Liver (tissue), 9 donors: ENCODE results near the gene FRAS1. TPM values are rescaled to one million over a fixed set of nuclear protein-coding genes. Genes with fewer than 3 reads are reported as not detected.

Experiments used
- DNase-seq: peaks from one replicate; pipeline ENCODE4 v3.0.0-alpha.2; 2017; ENCODE audit warnings: low spot score
- H3K27ac ChIP-seq, 2 donors: one replicate each; pipeline ENCODE4 v1.7.0; 2013; ENCODE audit warnings: inconsistent platforms in 2 of 2, low read length in 2 of 2, control low read depth in 1 of 2, low read depth in 1 of 2, mild to moderate bottlenecking in 1 of 2
- H3K27me3 ChIP-seq, 4 donors: one replicate each; pipeline versions ENCODE4 v1.6.1 to v1.7.0; 2013; ENCODE audit warnings: low read length in 3 of 4, inconsistent platforms in 1 of 4, mild to moderate bottlenecking in 1 of 4, moderate library complexity in 1 of 4; ENCODE audit not compliant: control insufficient read depth in 4 of 4, insufficient read depth in 4 of 4
- H3K36me3 ChIP-seq, 4 donors: one replicate each; pipeline versions ENCODE4 v1.6.1 to v1.7.0; 2013; ENCODE audit warnings: low read length in 3 of 4, mild to moderate bottlenecking in 3 of 4, low read depth in 1 of 4, moderate library complexity in 1 of 4; ENCODE audit not compliant: control insufficient read depth in 4 of 4, insufficient read depth in 3 of 4
- H3K4me1 ChIP-seq, 4 donors: one replicate each; pipeline versions ENCODE4 v1.6.1 to v1.7.0; 2013; ENCODE audit warnings: low read length in 3 of 4, mild to moderate bottlenecking in 3 of 4, moderate library complexity in 1 of 4; ENCODE audit not compliant: control insufficient read depth in 4 of 4, insufficient read depth in 4 of 4
- H3K4me3 ChIP-seq, 3 donors: one replicate each; pipeline versions ENCODE4 v1.6.1 to v1.7.0; 2013; ENCODE audit warnings: low read length in 3 of 3, control low read depth in 1 of 3, low read depth in 1 of 3, mild to moderate bottlenecking in 1 of 3
- H3K9ac ChIP-seq, 2 donors: one replicate each; pipeline ENCODE4 v1.7.0; 2013; ENCODE audit warnings: low read length in 2 of 2, mild to moderate bottlenecking in 2 of 2, moderate library complexity in 2 of 2, control low read depth in 1 of 2, low read depth in 1 of 2
- H3K9me3 ChIP-seq, 4 donors: one replicate each; pipeline versions ENCODE4 v1.6.1 to v1.7.0; 2013; ENCODE audit warnings: low read length in 3 of 4; ENCODE audit not compliant: control insufficient read depth in 4 of 4
- EGR1 ChIP-seq, 2 donors: IDR thresholded peaks; 2 replicates each; pipeline ENCODE4 v1.6.1; 2016 to 2018; ENCODE audit warnings: antibody characterized with exemption in 2 of 2, low read depth in 2 of 2
- FOXA2 ChIP-seq: IDR thresholded peaks from 2 replicates; pipeline ENCODE4 v1.6.1; 2016; ENCODE audit warnings: antibody characterized with exemption
- HNF4A ChIP-seq, 2 donors: conservative IDR thresholded peaks; 2 replicates each; pipeline ENCODE4 v1.6.1; 2016; ENCODE audit warnings: antibody characterized with exemption in 2 of 2, mild to moderate bottlenecking in 2 of 2
- JUND ChIP-seq, 2 donors: IDR thresholded peaks; 2 replicates each; pipeline ENCODE4 v1.6.1; 2016; ENCODE audit warnings: antibody characterized with exemption in 2 of 2
- NR2F2 ChIP-seq: IDR thresholded peaks from 2 replicates; pipeline ENCODE4 v1.6.1; 2016; ENCODE audit warnings: antibody characterized with exemption
- RAD21 ChIP-seq, 2 donors: IDR thresholded peaks; 2 replicates each; pipeline ENCODE4 v1.6.1; 2016; ENCODE audit warnings: antibody characterized with exemption in 2 of 2, mild to moderate bottlenecking in 2 of 2
- RXRA ChIP-seq, 2 donors: IDR thresholded peaks; 2 replicates each; pipeline ENCODE4 v1.6.1; 2017 to 2018; ENCODE audit warnings: antibody characterized with exemption in 2 of 2, mild to moderate bottlenecking in 1 of 2
- TAF1 ChIP-seq: conservative IDR thresholded peaks from 2 replicates; pipeline ENCODE4 v1.6.1; 2016; ENCODE audit warnings: antibody characterized with exemption, mild to moderate bottlenecking
- YY1 ChIP-seq: IDR thresholded peaks from 2 replicates; pipeline ENCODE4 v1.6.1; 2016; ENCODE audit warnings: antibody characterized with exemption, mild to moderate bottlenecking
- WGBS: extraction: QIAGEN DNeasy Blood & Tissue Kit; methylation state at CpG from one replicate; pipeline ENCODE4 v1.1.7; 2013; 5-methylcytosine and 5-hydroxymethylcytosine counted together
- polyA plus RNA-seq, 2 donors: library from polyadenylated mRNA; stranded (reverse) in 1 of 2; unstranded in 1 of 2; fragments of 200-250 nt in 1 of 2; fragments of >200 nt in 1 of 2; fragmentation: Nextera tagmentation in 1 of 2; extraction: Ambion mirVana in 1 of 2; gene quantifications; one replicate each; pipeline versions ENCODE4 v1.2.1 to v1.2.3, GENCODE V29; 2013 to 2015
- total RNA-seq, 2 donors: library from RNA; depleted of rRNA; stranded (reverse); fragments of >200 nt; gene quantifications; one replicate each; pipeline ENCODE4 v1.2.3, GENCODE V29; 2014
- TF ChIP-seq, protein P1 (sequence below): IDR thresholded peaks from 2 replicates; pipeline ENCODE4 v1.6.1; 2016; ENCODE audit warnings: antibody characterized with exemption, mild to moderate bottlenecking
- TF ChIP-seq, protein P2 (sequence below): IDR thresholded peaks from 2 replicates; pipeline ENCODE4 v1.6.1; 2016; ENCODE audit warnings: antibody characterized with exemption
- TF ChIP-seq, protein P3 (sequence below): IDR thresholded peaks from 2 replicates; pipeline ENCODE4 v1.6.1; 2016; ENCODE audit warnings: antibody characterized with exemption
- TF ChIP-seq, protein P4 (sequence below): fragments of 150-350 bp; IDR thresholded peaks from 2 replicates; pipeline ENCODE4 v1.5.1; 2017; ENCODE audit warnings: improper control_type of control experiment, low read depth, low read length; ENCODE audit not compliant: missing input control
- donor health status: healthy.
- donor health status: healthy.
- donor health status: healthy.
- donor health status: healthy.
- donor health status: healthy.

FRAS1 gene
- total and polyA plus RNA-seq, 4 donors: 0.08 to 6.0 (median 1.1) TPM

DNA sequence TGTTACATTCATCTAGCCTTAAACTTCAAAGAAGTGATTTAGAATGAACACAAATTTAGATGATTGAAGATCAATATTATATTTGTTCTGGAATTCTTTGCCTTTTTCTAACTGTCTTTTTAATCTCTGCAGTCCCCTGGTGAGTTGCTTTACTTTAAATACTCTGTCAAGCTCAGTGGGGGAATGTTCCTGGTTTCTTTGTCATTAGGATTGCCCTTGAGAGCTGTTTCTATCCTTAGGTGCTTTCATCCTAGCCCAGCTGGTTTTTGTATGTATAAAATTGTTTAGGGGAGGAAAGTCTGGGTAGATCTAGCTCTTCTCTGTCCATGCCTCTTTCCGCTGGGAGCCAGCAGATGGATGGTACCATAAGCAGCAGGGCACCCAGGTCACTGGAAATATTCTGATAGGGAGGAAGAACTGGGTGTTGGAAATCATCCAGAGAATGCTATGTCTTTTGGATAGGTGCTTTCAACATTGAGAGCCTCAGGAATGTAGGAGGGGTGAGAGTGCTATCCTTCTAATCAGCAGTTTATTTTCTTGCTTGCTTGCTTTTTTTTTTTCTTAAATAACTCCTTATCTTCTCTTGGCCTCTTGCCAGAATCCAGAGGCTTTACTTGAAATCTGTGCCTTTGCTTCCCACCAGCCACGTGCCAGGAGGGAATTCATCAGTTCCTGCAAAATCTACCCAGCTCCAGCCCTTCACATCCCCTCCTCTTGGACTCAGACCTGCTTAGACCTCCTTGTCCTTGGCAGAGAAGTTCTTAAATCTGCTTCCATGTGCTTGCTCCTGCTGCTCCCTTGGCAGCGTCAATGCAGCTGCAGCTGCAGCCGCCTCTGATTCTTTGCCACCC, 279.2 kb downstream of the FRAS1 start (continued):
- TF ChIP-seq, protein P1, sequence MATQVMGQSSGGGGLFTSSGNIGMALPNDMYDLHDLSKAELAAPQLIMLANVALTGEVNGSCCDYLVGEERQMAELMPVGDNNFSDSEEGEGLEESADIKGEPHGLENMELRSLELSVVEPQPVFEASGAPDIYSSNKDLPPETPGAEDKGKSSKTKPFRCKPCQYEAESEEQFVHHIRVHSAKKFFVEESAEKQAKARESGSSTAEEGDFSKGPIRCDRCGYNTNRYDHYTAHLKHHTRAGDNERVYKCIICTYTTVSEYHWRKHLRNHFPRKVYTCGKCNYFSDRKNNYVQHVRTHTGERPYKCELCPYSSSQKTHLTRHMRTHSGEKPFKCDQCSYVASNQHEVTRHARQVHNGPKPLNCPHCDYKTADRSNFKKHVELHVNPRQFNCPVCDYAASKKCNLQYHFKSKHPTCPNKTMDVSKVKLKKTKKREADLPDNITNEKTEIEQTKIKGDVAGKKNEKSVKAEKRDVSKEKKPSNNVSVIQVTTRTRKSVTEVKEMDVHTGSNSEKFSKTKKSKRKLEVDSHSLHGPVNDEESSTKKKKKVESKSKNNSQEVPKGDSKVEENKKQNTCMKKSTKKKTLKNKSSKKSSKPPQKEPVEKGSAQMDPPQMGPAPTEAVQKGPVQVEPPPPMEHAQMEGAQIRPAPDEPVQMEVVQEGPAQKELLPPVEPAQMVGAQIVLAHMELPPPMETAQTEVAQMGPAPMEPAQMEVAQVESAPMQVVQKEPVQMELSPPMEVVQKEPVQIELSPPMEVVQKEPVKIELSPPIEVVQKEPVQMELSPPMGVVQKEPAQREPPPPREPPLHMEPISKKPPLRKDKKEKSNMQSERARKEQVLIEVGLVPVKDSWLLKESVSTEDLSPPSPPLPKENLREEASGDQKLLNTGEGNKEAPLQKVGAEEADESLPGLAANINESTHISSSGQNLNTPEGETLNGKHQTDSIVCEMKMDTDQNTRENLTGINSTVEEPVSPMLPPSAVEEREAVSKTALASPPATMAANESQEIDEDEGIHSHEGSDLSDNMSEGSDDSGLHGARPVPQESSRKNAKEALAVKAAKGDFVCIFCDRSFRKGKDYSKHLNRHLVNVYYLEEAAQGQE: no peak
- no peak for TF ChIP-seq NR2F2
- no peak for TF ChIP-seq RXRA (IDR thresholded peaks at IDR 0.05)
- TF ChIP-seq, protein P2, sequence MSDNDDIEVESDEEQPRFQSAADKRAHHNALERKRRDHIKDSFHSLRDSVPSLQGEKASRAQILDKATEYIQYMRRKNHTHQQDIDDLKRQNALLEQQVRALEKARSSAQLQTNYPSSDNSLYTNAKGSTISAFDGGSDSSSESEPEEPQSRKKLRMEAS: no peak

DNA sequence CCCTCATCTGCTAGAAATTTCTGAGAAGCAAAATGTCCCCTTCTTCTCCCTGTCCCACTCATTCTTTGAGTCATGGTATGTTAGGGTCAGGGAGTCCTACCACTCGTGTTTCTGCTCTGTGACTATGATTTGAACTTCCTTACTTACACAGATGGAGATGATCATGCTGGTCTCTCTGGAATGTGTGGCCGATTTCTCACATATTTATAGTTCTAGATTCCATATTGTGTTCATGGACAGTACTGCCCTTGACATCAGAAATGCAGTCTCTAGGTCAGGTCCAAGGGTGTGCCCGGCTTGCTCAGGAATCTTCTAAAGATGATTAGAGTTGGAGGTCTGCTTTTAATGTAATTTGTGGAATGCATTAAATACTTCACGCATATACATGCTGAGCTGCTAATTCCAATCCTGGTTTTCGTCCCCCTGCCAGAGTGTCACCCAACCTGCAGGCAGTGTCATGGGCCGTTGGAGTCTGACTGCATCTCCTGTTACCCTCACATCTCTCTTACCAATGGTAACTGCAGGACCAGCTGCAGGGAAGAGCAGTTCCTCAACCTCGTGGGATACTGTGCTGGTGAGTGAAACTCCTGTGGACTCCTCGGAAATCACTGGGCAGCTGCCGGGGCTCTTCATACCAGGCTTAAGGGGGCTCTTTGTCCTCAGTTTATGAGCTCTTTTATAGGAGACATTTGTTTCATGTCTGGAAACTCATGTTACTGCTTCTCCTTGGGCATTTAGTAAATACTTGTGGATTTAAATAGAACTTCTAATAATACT, 280.3 kb downstream of the FRAS1 start:
- no peak overlapping the region for H3K27ac ChIP-seq
- H3K4me3 ChIP-seq: no peak overlapping the region
- H3K27me3 ChIP-seq: peaks cover 0 to 3% (median 0%) of the 10 kb centered on the region in 4 donors
- H3K9ac ChIP-seq: no peak overlapping the region
- DNase-seq: no peak
- no peaks in the 10 kb centered on the region for H3K36me3 ChIP-seq
- TF ChIP-seq EGR1 (IDR thresholded peaks at IDR 0.05; ENCODE audit: low read depth in 2 of 2) (no peak), HNF4A (conservative IDR thresholded peaks at IDR 0.05) (no peak), JUND (IDR thresholded peaks at IDR 0.05) (no peak), RXRA (IDR thresholded peaks at IDR 0.05) (no peak), RAD21 (IDR thresholded peaks at IDR 0.05) (no peak), YY1 (no peak), TAF1 (no peak), NR2F2 (no peak), FOXA2 (no peak)
- TF ChIP-seq, protein P3, sequence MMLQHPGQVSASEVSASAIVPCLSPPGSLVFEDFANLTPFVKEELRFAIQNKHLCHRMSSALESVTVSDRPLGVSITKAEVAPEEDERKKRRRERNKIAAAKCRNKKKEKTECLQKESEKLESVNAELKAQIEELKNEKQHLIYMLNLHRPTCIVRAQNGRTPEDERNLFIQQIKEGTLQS: no peak
- TF ChIP-seq, protein P2: no peak
- TF ChIP-seq, protein P4, sequence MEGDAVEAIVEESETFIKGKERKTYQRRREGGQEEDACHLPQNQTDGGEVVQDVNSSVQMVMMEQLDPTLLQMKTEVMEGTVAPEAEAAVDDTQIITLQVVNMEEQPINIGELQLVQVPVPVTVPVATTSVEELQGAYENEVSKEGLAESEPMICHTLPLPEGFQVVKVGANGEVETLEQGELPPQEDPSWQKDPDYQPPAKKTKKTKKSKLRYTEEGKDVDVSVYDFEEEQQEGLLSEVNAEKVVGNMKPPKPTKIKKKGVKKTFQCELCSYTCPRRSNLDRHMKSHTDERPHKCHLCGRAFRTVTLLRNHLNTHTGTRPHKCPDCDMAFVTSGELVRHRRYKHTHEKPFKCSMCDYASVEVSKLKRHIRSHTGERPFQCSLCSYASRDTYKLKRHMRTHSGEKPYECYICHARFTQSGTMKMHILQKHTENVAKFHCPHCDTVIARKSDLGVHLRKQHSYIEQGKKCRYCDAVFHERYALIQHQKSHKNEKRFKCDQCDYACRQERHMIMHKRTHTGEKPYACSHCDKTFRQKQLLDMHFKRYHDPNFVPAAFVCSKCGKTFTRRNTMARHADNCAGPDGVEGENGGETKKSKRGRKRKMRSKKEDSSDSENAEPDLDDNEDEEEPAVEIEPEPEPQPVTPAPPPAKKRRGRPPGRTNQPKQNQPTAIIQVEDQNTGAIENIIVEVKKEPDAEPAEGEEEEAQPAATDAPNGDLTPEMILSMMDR: no peak
- TF ChIP-seq, protein P1: no peak
- H3K4me1 ChIP-seq: no peaks in the 10 kb centered on the region
- WGBS: 80% methylated on average over 9 of the region's 9 CpGs
- no peaks in the 10 kb centered on the region for H3K9me3 ChIP-seq
